ENCODE measurements around the gene ARPP21.

DNA sequence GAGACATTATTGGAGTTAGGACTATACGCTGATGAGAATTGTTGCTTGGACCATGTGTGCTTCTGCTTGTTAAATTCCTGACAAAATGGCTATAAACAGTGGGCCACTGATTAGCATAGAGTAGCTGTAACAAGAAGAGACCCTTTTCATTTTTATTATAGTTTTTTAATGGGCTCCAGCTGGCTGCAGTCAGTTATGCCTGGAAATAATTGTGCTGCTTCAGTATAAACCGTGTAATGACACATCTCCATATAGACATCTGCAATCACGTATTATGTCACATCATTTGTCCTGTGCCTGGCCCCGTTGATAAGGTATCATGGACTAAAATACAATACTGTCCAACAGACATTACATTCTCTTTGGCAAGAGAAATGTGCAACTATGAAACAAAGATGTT lies 50.9 kb downstream of the ARPP21 start:
- TF ChIP-seq EZH2 (IDR thresholded peaks at IDR 0.05; ENCODE audit: insufficient read depth, poor library complexity, severe bottlenecking) (no peak), EZH2phosphoT487 (IDR thresholded peaks at IDR 0.05; ENCODE audit: insufficient read depth, low read depth) (no peak)
